Retinal pigment epithelial cell (primary cell): ENCODE results near the gene RAB40C.

ENCODE experiments used
- DNase-seq: peaks from one replicate; pipeline ENCODE4 v3.0.0-alpha.2; 2010; ENCODE audit warnings: low read depth
- H3K4me3 ChIP-seq: 2 replicates; pipeline ENCODE4 v1.5.1; 2011; ENCODE audit warnings: mild to moderate bottlenecking, low read length, control low read depth, moderate library complexity
- TF ChIP-seq, protein P1 (sequence below): conservative IDR thresholded peaks from 2 replicates; pipeline ENCODE4 v1.5.1; 2011; ENCODE audit warnings: low read depth, low read length, control low read depth, inconsistent platforms

Gene RAB40C

GRCh38 chr16:627454-628239 lies 37.8 kb downstream of the RAB40C start:
- no peak for DNase-seq
- no peak overlapping the region for H3K4me3 ChIP-seq
- TF ChIP-seq, protein P1, sequence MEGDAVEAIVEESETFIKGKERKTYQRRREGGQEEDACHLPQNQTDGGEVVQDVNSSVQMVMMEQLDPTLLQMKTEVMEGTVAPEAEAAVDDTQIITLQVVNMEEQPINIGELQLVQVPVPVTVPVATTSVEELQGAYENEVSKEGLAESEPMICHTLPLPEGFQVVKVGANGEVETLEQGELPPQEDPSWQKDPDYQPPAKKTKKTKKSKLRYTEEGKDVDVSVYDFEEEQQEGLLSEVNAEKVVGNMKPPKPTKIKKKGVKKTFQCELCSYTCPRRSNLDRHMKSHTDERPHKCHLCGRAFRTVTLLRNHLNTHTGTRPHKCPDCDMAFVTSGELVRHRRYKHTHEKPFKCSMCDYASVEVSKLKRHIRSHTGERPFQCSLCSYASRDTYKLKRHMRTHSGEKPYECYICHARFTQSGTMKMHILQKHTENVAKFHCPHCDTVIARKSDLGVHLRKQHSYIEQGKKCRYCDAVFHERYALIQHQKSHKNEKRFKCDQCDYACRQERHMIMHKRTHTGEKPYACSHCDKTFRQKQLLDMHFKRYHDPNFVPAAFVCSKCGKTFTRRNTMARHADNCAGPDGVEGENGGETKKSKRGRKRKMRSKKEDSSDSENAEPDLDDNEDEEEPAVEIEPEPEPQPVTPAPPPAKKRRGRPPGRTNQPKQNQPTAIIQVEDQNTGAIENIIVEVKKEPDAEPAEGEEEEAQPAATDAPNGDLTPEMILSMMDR = no peak

DNA sequence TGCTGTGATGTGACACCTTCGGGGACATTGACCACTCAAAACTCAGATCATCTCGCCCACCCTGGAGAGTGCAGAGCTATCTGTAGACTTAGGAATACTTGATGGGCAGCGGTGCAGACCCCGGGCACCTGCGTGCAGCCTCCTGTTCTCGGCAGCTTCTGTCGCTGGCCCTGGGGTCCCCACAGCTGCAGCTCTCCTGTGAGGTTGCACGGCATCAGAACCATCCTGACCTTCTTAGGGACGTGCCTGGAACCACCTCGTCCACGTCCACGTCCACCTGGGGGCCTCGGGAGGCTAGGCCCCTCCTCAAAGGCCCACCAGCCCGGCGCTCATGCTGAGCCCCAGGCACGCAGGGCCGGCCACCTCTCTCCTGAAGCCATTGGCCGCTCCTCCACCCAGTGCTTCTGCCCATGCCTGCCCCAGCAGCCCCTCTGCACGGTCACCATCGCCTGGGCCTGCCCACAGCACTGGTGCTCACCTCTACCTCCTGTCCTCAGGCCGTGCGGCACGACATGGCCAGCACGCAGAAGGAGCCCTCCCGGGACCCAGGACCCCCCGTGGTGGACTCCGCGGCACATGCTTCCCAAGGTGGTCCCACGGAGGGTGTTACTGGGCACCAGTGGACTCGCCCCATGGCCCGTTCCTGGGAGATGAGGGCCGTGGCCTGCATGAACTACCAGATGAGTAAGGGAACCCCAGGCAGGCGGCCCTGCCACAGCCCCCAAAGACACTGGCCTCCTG lies 38.6 kb downstream of the RAB40C start:
- DNase-seq = no peak
- no peak overlapping the region for H3K4me3 ChIP-seq
- TF ChIP-seq, protein P1 = no peak

- no peak for DNase-seq
- no peak overlapping the region for H3K4me3 ChIP-seq
- TF ChIP-seq, protein P1 = no peak
Measured at GRCh38 chr16:629185-629832, 39.4 kb downstream of the RAB40C start.

DNA sequence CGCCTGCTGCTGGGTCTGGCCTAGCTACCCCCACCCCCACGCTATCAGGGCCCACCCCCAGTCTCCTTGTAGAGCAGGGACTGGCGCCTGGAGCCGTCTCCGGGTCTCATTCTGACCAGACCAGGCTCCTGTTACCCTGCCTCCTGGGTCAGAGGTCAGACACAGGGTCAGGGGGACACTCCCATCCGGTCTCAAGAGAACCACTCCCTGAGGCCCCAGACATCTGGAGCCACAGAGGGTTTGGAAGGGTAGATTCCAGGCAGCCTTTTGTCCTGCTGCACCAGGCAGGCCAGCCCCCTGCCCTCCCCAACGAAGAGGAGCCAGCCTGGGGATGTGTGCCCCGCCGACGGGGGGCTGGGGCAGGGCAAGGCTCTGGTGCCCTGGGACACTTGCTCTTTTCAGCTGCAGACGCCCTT lies 40.0 kb downstream of the RAB40C start:
- no peak for DNase-seq
- no peak overlapping the region for H3K4me3 ChIP-seq
- TF ChIP-seq, protein P1 = no peak

DNA sequence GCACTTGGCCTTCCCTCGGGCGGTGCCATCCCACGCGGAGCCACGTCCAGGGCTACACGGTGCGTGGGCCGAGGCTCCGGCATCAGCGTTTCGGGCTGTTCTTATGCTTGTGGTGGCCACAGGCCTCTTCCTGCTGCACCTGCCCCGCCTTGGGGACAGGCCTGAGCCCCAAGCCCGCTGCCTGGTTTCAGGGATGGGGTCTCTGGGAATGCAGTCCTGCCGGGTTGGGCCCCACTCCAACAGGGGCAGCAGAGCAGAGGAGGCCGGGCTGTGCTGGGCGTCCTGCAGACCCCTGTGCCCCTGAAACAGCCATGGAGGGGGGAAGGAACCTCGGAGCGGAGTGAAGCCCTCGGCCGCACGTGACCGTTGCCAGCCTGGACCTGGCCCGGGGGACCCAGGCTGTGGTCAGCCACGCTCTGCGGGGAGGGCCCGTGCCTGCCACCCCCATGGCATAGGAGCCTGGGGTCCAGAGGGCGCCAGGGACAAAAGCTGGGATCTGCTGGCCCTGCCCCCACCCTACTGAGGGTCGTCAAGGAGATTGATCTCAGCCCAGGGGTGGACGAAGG lies 40.5 kb downstream of the RAB40C start:
- no peak overlapping the region for H3K4me3 ChIP-seq
- DNase-seq = no peak
- TF ChIP-seq, protein P1 = no peak

DNA sequence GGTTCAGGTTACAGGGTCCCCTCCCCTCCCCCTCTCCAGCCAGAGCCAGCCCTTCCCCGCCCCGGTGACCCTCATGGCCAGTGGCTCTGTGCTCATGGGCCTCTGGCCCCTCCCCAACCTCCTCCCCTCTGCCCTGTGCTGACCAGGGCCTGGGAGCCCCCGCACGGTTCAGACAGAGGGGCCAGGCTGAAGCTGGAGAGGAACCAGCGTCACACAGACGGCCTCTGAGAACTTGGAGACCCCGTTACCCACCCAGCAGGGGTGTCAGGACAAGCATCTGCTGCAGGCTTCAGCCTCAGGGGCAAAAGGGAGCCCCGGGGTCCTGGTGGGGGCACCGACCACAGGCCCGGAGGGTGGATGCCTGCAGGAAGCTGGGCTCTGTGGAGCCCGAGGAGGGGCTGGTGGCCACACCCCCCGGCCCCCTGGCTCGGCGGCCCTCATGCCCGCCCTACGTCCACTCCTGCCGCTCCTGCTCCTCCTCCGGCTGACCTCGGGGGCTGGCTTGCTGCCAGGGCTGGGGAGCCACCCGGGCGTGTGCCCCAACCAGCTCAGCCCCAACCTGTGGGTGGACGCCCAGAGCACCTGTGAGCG lies 41.0 kb downstream of the RAB40C start, which contains the start of gene WFIKKN1:
WFIKKN1 (plus strand) TSS at position 171 of the 591 bp plus-strand sequence; CDS start at position 440, 269 bp downstream.
- peak within 1 kb of the TSS; percentile 15 for H3K4me3 ChIP-seq
- DNase-seq = no peak
- TF ChIP-seq, protein P1 = no peak
